ENCODE data around the gene FCAMR.

DNA sequence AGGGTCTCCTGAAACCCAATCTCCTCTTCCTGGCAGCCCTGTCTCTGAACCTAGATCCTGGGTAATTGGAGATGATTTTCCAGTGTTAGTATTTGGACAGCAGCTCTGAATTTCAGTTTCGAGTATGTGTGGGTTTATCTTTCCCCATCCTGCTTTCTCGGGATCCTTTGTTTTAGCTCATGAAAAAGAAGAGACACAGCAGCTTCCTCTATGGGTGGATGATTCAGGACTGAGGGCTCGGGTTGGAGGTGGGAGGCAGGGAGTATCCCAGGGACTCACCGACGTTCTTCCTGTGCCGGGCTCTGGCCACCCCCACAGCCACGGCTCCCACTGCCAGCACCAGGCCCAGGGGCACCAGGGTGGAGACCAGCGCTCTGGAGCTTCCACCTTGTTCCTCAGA lies 38.1 kb downstream of the FCAMR start:
- no peak for TF ChIP-seq TAF1 (IDR thresholded peaks at IDR 0.05; ENCODE audit: borderline replicate concordance, low read depth, low read length)
- no peak for TF ChIP-seq POLR2AphosphoS5 (IDR thresholded peaks at IDR 0.05; ENCODE audit: low read depth, low read length)

Data from GM12892 (cell line).